Right ventricle myocardium inferior (tissue), 1 donor: ENCODE results near the gene LDHAL6A. TPM values are rescaled to one million over a fixed set of nuclear protein-coding genes. Genes with fewer than 3 reads are reported as not detected.

Experiments
- ATAC-seq: fragments of 200-7000 bp; cut with Tn5 transposase; one replicate; pipeline ENCODE4 v1.9.1; 2020; ENCODE audit warnings: mild to moderate bottlenecking, moderate library complexity
- DNase-seq: peaks from one replicate; pipeline ENCODE4 v3.0.0; 2021; ENCODE audit errors: missing footprints
- intact Hi-C: fragments of 100-400 bp; cut with DNase I; formaldehyde crosslinking; loops from one replicate; pipeline ENCODE4 v1.11.0; 2022
- total RNA-seq: library from RNA; stranded (reverse); fragmentation: NEBNext Ultra II Directional; extraction: Animal tissue kit (Norgen Biotek cat#: 25700); gene quantifications from one replicate; pipeline ENCODE4 v1.2.1, GENCODE V29; 2021
- donor health status: DM: no; HTN: yes; CAD: no; lungs with severe emphysema.

LDHAL6A gene
- total RNA-seq, 1 donor from 2014 or later = not detected

GRCh38 chr11:18479063-18479462 lies 23.4 kb downstream of the LDHAL6A start:
- DNase-seq = no peak
- ATAC-seq = no peak
- intact Hi-C loops = no loop called here

DNA sequence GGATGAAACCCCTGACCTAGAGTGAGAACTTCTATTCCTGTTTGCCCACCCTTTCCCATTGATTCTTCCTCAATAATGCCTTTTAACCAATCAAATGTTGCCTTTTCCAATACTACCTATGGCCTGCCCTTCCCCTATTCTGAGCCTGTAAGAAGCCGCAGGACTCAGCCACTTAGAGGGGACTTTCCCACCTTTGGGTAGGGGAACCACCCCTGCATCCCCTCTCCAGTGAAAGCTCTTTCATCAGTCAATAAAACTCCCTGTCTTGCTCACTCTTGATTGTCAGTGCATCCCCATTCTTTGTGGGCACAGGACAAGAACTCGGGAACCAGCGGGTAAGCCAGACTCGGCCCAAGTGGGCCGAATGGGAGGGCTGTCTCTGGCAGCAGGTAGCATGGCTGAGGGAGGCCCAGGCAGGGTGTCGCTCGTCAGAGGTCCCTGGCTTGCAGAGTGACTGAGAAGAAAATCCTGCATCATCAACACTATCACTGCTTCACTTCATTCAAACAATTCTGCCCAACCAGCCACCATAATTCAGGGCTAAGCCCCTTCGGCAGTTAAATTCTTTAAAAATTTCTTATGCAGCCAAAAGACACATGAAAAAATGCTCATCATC lies 30.4 kb downstream of the LDHAL6A start:
- ATAC-seq (no peak), DNase-seq (no peak)
- intact Hi-C loops = no loop called here

- no peak for DNase-seq
- intact Hi-C loops = no loop called here
- ATAC-seq = no peak
Observed at GRCh38 chr11:18490319-18490718, 34.7 kb downstream of the LDHAL6A start.

DNA sequence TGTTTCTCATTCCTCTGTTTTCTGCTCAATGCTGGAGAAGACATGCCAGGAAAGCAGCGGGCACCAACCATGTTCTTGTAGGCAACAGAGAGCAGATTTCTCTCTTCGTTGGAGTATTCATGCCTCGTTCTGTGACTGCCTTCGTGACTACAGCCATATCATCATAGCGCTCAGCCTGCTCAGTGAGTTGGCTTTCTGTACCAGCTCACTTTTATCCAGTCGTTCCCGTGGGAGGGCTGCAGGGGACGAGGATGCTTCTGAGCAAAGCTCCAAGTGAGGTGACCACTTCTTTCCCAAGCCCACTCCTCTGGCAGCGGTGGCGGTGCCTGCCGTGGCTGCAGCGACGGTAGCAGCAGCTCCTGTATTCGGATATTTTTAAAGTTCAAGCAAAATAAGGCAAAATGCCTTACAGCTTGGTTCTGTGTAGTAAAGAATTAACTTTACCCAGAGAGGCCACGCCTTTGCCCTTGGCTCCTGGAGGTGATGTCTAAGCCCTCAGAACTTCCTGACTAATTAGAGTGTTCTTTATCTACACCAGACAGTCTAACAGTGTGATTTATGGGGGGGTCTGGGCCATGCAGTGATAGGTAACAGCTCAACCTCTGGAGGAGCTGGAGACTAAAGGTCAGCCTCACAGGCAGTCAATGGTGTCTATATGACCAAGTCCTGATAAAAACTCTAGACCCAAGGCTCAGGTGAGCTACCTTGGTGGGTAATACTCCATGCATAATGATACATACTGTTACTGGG lies 35.3 kb downstream of the LDHAL6A start:
- intact Hi-C loops = no loop called here
- ATAC-seq (no peak), DNase-seq (no peak)

- no peak for ATAC-seq
- intact Hi-C loops = no loop called here
- no peak for DNase-seq
Observed at GRCh38 chr11:18491924-18492323, 36.3 kb downstream of the LDHAL6A start.

GRCh38 chr11:18492888-18493287 lies 37.2 kb downstream of the LDHAL6A start:
- DNase-seq = no peak
- ATAC-seq = no peak
- intact Hi-C loops = no loop called here

DNA sequence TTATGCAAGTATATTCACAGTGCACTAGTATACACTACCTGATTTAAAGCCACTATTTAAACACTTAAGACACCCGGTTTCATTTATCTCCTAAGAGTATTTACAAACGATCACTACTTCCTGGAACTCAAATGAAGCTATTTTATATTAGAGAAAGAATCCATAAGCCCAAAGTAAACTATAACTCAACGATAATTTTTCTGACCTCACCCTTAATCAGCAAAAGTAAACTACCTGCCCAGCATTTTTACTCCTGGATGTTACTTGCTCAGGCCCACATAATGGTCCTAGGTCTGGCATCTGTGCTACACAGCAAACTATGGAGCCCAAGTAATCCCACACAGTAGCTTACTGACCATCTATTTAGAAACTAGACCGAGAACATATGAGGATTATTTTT lies 37.7 kb downstream of the LDHAL6A start:
- DNase-seq (no peak), ATAC-seq (no peak)
- intact Hi-C loops = no loop called here

GRCh38 chr11:18495271-18495670 lies 39.6 kb downstream of the LDHAL6A start:
- no peak for ATAC-seq
- DNase-seq = no peak
- intact Hi-C loops = no loop called here

- DNase-seq (no peak), ATAC-seq (no peak)
- intact Hi-C loops = no loop called here
Observed at GRCh38 chr11:18495703-18496102, 40.0 kb downstream of the LDHAL6A start.

DNA sequence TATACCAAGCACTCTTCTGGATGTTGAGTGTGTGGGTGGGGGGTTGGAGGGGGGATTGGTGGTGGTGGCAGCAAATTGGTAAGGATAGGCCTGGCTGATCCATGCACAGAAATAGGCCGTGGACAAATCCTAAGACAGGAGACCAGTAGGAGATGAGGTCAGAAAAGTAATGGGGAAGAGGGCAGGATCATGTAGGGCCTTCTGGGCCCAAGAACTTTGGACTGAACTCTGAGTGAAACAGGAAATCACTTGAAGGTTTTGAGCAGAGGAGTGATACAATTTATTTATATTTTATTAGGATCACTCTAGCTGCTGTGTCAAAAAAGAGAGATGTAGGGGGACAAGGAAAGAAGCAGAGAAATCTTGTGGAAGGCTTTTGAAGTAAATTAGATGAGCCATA lies 42.4 kb downstream of the LDHAL6A start:
- DNase-seq = no peak
- intact Hi-C loops = no loop called here
- no peak for ATAC-seq

- ATAC-seq = no peak
- intact Hi-C loops = loop anchor here (10.0 kb wide), 1 partner anchor 167 kb away; no protein-coding TSS in a partner anchor
- no peak for DNase-seq
Observed at GRCh38 chr11:18501629-18502028, 46.0 kb downstream of the LDHAL6A start.

DNA sequence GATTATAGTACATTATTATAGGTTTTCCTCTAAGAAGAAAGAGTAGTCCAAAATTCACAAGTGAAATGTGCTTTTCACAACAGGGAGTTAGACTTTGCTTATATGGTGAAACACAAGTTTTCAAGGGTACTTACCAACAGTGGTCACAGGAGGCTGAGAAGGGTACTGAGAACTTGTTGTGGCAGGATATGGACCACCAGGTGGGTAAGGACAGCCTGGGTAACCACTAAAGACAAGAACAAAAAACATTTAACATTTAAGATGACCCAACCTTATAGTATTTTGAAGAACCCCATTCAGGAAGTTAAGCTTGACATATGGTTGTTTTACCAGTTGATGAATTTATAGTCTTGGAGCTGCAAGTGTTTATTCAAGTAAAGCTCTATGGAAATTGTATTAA lies 46.7 kb downstream of the LDHAL6A start:
- ATAC-seq (no peak), DNase-seq (no peak)
- intact Hi-C loops = loop anchor here (10.0 kb wide), 1 partner anchor 168 kb away; no protein-coding TSS in a partner anchor

GRCh38 chr11:18521122-18521521 lies 65.5 kb downstream of the LDHAL6A start:
- ATAC-seq = no peak
- no peak for DNase-seq
- intact Hi-C loops = no loop called here

GRCh38 chr11:18522388-18522787 lies 66.7 kb downstream of the LDHAL6A start:
- intact Hi-C loops = no loop called here
- ATAC-seq (no peak), DNase-seq (no peak)

- no peak for ATAC-seq
- DNase-seq = no peak
- intact Hi-C loops = no loop called here
Observed at GRCh38 chr11:18523084-18523483, 67.4 kb downstream of the LDHAL6A start.

- ATAC-seq (no peak), DNase-seq (no peak)
- intact Hi-C loops = no loop called here
Observed at GRCh38 chr11:18524248-18524647, 68.6 kb downstream of the LDHAL6A start.

GRCh38 chr11:18526130-18526520 lies 70.5 kb downstream of the LDHAL6A start:
- intact Hi-C loops = loop anchor here (2.0 to 5.0 kb wide), 4 partner anchors 109 to 204 kb away; partner anchors contain the start of genes GTF2H1, HPS5, LDHA and SPTY2D1
- peak; percentile 2 for ATAC-seq
- no peak for DNase-seq

DNA sequence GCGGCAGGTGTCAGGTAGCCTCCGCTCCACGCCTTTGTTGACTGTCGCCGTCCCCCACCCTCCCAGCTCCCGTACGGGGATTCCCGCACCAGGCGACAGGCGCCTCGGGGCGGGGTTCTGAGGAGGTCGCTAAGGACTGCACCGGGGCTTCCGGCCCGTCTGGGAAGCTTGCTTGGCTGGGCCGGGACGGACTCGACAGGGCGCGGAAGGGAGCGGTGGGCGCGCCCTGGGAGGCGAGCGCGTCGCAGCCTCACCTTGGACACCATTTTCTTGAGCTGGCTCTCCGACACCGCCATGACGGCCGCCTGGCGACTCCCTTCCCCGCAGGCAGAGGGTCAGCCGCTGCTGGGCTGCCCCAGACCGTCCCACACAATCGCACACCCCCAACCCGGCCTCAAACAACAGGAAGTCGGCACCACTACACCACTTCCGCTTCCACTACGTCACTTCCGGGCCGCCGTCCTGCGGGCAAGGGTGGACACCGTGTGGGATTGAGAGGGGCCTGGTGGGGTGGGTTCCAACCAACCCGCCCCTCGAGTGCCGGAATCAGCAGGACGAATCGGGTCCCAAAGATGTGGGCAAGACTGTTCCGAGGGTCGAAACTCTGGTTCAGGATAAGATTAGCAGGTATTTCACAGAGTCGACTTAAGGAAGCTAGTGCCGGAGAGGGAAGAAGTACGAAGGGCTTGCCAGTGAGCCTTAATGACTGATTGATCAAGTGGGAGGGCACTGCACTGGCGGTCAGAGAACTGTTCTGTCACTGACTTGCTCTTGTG lies 71.1 kb downstream of the LDHAL6A start, which contains the start of gene TSG101:
Gene TSG101, minus strand, starts transcription at position 422 of the 776 bp plus-strand sequence. Its CDS starts 126 bp downstream, at position 296.
- intact Hi-C loops = loop anchor here (2.0 to 5.0 kb wide), 4 partner anchors 108 to 204 kb away; partner anchors contain the start of genes GTF2H1, HPS5, LDHA and SPTY2D1
- peak; percentile 97 for DNase-seq
- ATAC-seq = peak; percentile 99

DNA sequence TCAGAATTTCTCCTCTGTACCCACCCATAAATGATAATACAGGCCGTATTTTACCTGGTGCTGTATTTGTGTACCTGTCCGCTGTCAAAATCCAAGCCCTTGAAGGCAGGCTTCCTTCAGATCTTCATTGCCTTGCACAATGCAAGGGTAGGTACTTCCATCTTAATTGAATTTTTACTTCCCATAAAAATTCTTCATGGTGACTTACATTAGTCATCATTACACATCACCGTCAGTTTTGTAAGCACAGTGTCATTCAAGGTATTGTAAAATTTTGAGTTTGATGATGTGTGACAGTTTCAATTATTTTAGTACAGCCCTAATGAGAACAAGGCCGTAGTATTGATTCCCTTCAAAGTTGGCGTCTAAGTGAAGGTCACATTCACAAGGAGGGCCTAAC lies 71.9 kb downstream of the LDHAL6A start:
- intact Hi-C loops = loop anchor here (2.0 to 5.0 kb wide), 4 partner anchors 107 to 205 kb away; partner anchors contain the start of genes GTF2H1, HPS5, LDHA and SPTY2D1

More for the DNA sequence above, 71.9 kb downstream of the LDHAL6A start:
- no peak for ATAC-seq
- no peak for DNase-seq
